ENCODE data around the gene COLGALT1.
"Not testable (repeated sequence)": the region's sequence is repeated elsewhere in the genome, so short reads cannot be mapped to it uniquely, and the experiment has no call there.

Gene COLGALT1

DNA sequence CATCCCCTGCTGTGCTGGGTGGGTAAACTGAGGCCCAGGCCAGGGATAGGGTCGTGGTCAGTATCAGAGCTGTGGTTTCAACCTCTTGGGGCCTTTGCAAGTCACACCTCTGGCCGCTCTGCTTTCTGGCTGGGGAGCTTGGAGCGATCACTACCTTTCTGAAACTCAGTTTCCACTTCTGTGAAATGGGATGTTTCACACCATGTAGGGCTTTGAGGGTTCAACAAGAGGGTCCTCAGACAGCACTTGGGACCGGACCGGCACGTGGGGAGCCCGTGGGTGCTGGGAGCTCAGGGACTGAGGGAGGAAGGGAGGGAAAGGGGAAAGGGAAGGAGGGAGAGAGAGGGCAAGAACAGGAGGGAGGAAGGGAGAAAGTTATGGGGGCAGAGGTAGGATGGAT lies 22.9 kb upstream of the COLGALT1 start:
- no peak for DNase-seq (ENCODE audit: low spot score)

DNA sequence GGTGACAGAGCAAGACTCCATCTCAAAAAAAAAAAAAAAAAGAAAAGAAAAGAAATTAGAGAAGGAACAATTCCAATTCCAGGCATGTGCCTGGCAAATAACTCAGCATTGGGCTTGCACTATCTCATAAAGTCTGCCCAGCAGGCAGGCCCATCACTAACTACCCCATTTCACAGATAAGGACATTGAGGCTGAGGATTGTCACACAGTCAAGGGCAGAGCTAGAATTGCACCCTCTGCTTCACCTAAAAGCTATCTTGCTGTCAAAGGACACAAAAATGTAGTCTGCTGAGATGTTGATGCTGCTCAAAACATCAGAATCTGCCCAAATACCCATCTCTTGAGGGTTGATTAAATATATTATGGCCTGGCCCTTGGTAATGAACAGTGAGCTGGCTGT lies 20.7 kb upstream of the COLGALT1 start:
- no peak for DNase-seq (ENCODE audit: low spot score)

DNA sequence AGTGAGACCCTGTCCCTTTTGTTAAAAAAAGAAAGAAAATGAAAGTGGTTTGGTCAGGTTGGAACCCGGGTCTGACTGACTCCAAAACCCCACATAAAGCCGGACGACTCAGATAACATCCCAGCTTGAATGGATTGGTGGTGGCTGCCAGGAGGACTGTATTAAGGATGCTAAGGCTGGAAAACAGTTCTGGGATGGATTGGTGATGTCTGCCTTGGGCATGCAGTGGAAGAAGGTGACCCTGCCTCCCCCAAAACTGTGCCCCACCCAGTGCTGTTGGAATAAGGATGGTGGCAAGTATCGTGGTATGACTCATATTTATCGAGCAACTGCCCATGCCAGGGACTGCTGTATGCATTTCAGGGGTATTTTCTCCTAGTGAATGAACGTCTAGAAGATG lies 18.5 kb upstream of the COLGALT1 start:
- no peak for DNase-seq (ENCODE audit: low spot score)

DNA sequence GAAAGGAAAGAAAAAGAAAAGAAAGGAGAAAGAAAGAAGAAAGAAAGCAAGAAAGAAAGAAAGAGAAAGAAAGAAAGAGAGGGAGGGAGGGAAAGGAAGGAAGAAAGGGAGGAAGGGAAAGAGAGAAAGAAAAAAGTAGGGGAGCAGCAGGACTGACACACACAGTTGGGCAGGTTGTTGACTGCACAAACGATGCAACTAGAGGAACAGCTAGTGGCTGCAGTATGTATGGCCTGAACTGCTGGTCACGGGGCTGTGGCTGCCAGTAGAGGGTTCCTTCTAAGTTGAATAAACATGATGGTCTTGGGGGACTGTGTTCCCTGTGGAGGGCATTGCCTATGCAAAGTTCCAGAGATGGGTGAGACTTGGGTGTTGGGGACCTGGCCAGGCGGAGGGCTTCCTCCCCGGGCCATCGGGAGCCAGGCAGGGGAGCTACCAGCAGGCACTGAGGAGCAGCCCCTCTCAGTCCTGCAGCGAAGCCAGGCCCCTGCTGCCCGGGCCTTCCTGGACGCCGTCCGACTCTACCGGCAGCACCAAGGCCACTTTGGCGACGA lies 16.7 kb upstream of the COLGALT1 start:
- no peak for DNase-seq (ENCODE audit: low spot score)

DNA sequence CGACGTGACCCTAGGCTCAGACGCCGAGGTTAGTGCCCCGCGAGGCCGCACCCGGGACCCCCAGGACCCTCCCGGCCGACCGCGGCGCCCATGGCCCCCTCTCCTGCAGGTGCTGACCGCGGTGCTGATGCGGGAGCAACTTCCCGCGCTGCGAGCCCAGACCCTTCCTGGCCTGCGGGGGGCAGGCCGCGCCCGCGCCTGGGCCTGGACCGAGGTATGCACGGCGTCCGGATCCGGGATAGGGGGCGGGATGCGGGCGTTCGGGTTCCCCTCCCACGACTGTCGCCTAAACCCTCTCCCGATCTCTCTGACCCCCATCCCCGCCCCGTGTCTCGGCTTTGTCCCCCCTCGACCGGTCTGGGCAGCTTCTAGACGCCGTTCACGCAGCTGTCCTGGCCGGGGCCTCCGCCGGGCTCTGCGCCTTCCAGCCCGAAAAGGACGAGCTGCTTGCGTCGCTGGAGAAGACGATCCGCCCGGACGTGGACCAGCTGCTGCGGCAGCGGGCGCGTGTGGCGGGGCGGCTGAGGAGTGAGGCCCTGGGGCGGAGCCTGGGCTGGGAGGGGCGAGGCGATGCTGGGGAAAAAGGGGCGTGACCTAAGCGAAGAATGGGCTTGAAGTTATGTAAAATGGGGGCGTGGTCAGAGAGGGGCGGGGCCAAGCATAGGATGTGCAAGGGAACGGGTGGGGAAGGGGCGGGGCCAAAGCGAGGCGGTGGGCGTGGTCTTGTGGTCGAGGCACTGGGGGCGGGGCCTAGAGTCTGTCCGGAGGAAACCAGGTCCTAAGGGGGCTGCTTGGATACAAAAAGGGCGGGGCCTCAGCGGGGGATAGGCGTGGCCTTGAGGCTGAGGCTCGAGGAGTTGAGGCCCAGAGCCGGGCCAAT lies 16.0 kb upstream of the COLGALT1 start:
- peak; percentile 94 for DNase-seq (ENCODE audit: low spot score)

GRCh38 chr19:17540174-17540573 lies 15.3 kb upstream of the COLGALT1 start:
- DNase-seq (ENCODE audit: low spot score) = no peak

DNA sequence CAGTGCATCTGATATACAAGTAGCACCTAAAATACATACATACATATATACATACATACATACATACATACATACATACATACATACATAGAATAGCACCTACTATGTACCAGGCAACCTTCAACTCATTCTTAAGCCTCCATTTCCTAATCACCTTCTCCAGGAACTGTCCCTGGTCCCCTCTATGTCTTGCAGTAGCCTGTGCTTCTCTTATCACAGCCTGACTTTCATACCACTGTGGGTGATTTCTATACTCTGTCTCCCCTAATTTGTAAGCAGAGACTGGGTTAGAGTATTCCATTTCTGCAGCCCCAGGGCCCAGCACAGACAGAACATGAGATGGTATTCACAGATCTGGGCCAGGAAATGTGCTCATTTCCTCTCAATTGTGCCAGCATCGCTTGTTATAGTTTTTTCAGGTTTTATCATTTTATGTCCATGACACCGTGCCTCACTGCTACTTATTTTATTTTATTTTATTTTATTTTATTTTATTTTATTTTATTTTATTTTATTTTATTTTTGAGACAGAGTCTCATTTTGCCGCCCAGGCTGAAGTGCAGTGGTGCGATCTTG lies 14.2 kb upstream of the COLGALT1 start:
- no peak for DNase-seq (ENCODE audit: low spot score)

DNA sequence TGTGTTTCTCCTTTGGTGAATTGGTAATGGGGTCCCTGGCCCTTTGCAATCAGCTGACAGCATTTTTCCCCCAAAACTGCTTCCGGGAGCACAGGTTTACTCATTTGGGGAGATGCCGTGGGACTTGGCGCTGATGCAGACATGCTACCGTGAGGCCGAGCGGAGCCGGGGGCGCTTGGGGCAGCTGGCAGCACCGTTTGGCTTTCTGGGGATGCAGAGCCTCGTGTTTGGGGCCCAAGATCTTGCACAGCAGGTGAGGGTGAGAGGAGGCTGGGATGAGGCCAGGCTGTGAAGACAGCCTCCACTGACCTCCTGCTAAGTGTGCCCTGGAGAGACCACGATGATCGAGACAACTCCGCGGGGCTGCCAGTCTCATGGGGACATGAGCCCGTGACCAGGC lies 13.4 kb upstream of the COLGALT1 start:
- no peak for DNase-seq (ENCODE audit: low spot score)

DNA sequence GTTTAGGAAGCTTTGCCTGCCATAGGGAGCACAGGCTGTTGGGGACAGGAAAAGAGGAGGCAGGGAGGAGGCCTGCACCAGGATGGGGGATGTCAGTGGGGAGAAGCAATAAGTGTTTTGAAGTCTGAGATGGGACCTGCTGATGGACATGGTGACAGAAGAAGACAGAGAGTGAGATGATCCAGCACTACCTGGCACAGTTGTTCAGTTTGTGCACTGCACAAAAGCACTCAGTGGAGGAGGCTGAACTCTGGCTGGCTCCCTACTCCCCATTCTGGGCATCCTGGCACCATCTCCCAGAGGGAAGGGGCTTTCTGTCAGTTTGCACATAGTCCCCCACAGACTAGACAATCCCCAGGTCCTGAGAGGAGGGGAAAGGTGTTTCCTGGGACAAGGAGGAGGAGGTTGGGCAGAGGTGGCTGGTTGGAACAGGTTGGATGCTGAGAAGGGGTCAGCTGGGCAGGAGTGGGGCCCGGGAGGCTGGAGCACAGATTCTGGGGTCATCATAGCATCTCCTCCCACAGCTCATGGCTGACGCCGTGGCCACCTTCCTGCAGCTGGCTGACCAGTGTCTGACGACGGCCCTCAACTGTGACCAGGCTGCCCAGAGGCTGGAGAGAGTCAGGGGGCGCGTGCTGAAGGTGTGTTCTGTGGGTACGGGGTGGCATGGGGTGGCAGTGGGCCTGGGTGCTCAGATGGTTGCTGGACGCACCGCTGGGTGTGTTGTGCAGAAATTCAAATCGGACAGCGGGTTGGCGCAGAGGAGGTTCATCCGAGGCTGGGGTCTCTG lies 12.5 kb upstream of the COLGALT1 start:
- no peak for DNase-seq (ENCODE audit: low spot score)

DNA sequence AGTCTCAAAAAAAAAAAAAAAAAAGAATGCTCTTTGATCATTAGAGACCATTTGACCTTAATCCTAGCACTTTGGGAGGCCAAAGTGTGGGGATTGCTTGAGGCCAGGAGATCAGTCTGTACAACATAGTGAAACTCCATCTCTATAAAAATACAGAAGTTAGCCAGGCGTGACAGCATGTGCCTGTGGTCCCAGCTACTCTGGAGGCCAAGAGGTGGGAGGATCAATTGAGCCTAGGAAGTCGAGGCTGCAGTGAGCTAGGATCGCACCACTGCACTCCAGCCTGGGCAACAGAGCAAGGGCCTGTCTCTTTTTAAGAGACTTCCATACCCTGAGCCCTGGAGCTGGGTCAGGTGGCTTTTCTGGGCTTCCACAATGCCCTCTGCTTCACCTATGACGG lies 11.5 kb upstream of the COLGALT1 start:
- no peak for DNase-seq (ENCODE audit: low spot score)

DNA sequence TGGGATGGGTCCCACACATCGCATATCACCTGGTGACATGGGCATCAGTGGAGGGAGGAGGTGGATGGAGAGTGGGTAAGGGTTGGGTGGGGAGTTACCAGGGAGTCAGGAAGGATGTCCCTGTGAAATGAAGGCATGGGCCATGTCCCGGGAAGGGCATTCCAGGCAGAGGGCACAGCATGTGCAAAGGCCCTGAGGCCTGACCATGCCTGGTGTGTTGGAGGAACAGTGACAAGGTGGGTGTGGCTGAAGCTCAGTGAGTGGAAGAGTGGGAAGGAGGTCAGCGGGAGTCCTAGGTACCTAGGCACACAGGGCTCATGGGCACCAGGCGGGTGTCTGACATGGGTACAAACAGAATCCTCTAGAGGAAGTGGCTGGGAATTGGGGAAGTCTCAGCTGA lies 11.0 kb upstream of the COLGALT1 start:
- DNase-seq (ENCODE audit: low spot score) = no peak

- DNase-seq (ENCODE audit: low spot score) = no peak
These were observed 7.3 kb upstream of the COLGALT1 start for GRCh38 chr19:17548145-17548544.

DNA sequence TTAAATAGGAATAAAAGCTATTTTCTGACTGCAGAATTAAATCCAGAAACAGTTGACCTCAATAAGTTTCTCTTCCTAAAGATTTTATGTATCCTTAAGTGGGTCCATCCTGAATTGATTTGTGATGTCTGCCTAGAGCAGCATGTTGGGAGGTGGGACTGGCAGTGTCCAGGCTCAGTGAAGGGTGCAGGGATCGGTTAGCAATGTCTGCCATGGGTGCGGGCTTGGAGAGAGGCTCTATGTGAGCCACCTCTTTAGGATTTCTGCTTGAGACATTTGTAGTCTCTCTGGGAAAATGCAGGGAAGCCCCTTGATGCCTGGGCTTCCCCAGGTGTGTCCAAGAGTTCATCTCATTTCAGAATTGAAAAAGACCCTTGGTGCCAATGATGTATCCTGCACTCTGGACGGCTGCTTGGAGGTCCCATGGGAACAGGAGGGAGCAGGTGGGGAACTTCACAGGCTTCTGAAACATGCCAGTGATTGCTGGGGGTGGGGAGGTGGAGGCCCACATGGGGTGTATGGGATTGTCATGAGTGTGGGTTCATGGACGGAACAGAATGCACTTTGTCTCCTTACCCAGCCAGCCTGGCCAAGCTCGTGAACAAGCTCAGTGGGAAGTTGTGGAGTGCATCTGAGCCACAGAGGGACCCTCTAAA lies 6.2 kb upstream of the COLGALT1 start:
- DNase-seq (ENCODE audit: low spot score) = no peak

DNA sequence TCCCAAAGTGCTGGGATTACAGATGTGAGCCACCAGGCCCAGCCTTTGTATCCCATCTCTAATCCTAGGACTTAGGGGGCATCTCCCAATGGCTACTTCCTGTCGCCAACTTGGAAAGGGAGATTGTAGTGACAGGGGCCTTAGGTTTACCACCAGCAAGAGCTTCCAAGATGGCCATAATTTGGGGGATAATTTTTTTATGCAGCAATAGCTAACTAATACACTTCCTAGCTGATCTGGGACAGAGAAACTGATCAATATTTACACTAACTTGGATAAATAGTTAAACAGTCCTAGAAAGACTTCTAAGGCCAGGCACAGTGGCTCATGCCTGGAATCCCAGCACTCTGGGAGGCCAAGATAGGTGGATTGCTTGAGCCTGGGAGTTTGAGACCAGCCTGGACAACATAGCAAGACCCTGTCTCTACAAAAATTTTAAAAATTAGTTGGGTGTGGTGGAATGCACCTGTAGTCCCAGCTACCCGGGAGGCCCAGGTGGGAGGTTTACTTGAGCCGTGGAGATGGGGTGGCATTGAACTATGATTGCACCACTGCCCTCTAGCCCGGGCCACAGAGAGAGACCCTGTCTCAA lies 5.3 kb upstream of the COLGALT1 start:
- no peak for DNase-seq (ENCODE audit: low spot score)

- not testable (repeated sequence) for DNase-seq (ENCODE audit: low spot score)
These were observed 2.7 kb upstream of the COLGALT1 start for GRCh38 chr19:17552735-17553134.

- no peak for DNase-seq (ENCODE audit: low spot score)
These were observed 2.2 kb upstream of the COLGALT1 start for GRCh38 chr19:17553256-17553655.

DNA sequence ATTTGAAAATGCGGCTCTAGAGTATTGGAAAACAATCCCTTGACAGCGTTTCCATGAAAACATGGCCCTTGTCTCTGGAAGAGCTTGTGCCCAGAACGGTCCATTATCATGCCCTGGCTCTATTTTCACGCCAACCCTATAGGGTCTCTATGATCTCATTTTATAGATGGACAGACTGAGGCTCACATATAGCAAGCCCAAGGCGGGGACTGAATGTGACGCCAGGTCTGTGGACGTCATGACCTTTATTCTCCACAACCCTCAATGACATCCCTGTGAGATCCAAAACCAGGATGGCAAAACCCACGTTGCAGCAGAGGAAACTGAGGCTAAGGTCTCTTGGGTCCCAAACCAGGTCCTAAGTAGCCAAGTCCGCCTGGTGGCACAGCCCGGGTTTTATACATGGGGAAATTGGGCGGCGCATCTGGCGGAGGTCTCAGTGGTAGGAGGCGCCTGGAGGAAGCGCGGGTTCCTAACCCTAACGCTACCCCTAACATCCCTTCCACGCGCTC lies 425 bp upstream of the COLGALT1 start:
- no peak for DNase-seq (ENCODE audit: low spot score)

- peak; percentile 58 for DNase-seq (ENCODE audit: low spot score)
These were observed 722 bp downstream of the COLGALT1 start for GRCh38 chr19:17555929-17556813.

DNA sequence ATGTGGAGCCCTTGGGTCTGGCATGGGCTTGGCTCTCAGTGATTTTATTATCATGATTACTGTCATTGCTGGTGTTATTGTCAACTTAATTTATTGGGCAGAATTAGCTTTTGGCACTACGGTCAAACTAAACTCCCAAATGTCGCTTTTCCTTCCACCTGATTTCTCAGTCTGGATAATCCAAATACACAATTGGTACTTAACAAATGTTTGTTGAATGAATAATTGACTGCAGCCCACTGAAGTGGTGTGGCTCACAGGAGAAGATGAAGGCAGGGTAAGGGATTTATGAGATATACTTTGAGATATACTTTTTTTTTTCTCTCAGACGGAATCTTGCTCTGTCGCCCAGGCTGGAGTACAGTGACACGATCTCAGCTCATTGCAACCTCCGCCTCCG lies 1.5 kb downstream of the COLGALT1 start:
- DNase-seq (ENCODE audit: low spot score) = no peak

DNA sequence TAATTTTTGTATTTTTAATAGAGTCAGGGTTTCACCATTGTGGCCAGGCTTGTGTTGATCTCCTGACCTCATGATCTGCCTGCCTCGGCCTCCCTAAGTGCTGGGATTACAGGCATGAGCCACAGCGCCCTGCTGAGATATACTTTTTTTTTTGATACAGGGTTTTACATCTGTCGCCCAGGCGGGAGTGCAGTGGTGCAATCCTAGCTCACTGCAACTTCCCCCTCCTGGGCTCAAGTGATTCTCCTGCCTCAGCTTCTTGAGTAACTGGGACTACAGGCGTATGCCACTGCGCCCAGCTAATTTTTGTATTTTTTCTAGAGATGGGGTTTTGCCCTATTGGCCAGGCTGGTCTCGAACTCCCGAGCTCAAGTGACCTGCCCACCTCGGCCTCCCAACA lies 2.0 kb downstream of the COLGALT1 start:
- no peak for DNase-seq (ENCODE audit: low spot score)

- no peak for DNase-seq (ENCODE audit: low spot score)
These were observed 4.8 kb downstream of the COLGALT1 start for GRCh38 chr19:17560205-17560595.
